Sciatic nerve (tissue), 2 donors: ENCODE results near the gene KIR3DL2. TPM values are rescaled to one million over a fixed set of nuclear protein-coding genes. Genes with fewer than 3 reads are reported as not detected.
"Not testable (repeated sequence)": the region's sequence is repeated elsewhere in the genome, so short reads cannot be mapped to it uniquely, and the experiment has no call there.

ENCODE experiments used
- ATAC-seq: fragments of 200-7000 bp; cut with Tn5 transposase; one replicate; pipeline ENCODE4 v1.9.1; 2020; ENCODE audit warnings: mild to moderate bottlenecking, moderate library complexity
- DNase-seq: peaks from one replicate; pipeline ENCODE4 v3.0.0-alpha.2; 2020; ENCODE audit warnings: low spot score
- intact Hi-C: fragments of 100-400 bp; cut with DNase I; formaldehyde crosslinking; loops from one replicate; pipeline ENCODE4 v1.14.2; 2022
- total RNA-seq: library from RNA; stranded (reverse); fragmentation: NEBNext Ultra II Directional; extraction: Animal tissue kit (Norgen Biotek cat#: 25700); gene quantifications from one replicate; pipeline ENCODE4 v1.2.1, GENCODE V29; 2021
- donor health status: DM: no; HTN: no; CAD: no.
- donor health status: DM: no; HTN: no; CAD: no.

The KIR3DL2 gene
- not detected for total RNA-seq

- DNase-seq, intact Hi-C loops, ATAC-seq: not testable (repeated sequence)
Observed at GRCh38 chr19:54850061-54850640, at the start of gene KIR3DL2. Gene KIR3DL2 (plus strand): TSS chr19:54850443. CDS start chr19:54850476, 33 bp downstream.

GRCh38 chr19:54803410-54803809 is 46.8 kb upstream of the KIR3DL2 start, which contains the start of gene KIR2DL4:
Gene KIR2DL4 (plus strand): TSS chr19:54803610. CDS start chr19:54803652, 42 bp downstream.
- no peak for DNase-seq
- ATAC-seq: no peak
- intact Hi-C loops: no loop called here

GRCh38 chr19:54804101-54804500 is 46.1 kb upstream of the KIR3DL2 start:
- DNase-seq (no peak), ATAC-seq (no peak)
- intact Hi-C loops: no loop called here

- no peak for ATAC-seq
- intact Hi-C loops: no loop called here
- no peak for DNase-seq
Observed at GRCh38 chr19:54804571-54804970, 45.7 kb upstream of the KIR3DL2 start.

- intact Hi-C loops: no loop called here
Observed at GRCh38 chr19:54805665-54806515, 44.4 kb upstream of the KIR3DL2 start.

GRCh38 chr19:54806516-54806838 is 43.8 kb upstream of the KIR3DL2 start:
- no peak for DNase-seq
- intact Hi-C loops: no loop called here

More at GRCh38 chr19:54805665-54806515, 44.4 kb upstream of the KIR3DL2 start:
- ATAC-seq (no peak), DNase-seq (no peak)

GRCh38 chr19:54814571-54814970 is 35.7 kb upstream of the KIR3DL2 start:
- DNase-seq, intact Hi-C loops, ATAC-seq: not testable (repeated sequence)

More at GRCh38 chr19:54806516-54806838, 43.8 kb upstream of the KIR3DL2 start:
- no peak for ATAC-seq

GRCh38 chr19:54816251-54816650 is 34.0 kb upstream of the KIR3DL2 start, which contains the start of gene KIR3DL1:
Gene KIR3DL1 (plus strand): TSS chr19:54816468.
- DNase-seq, ATAC-seq, intact Hi-C loops: not testable (repeated sequence)

- DNase-seq (no peak), ATAC-seq (no peak)
- intact Hi-C loops: no loop called here
Observed at GRCh38 chr19:54817670-54818536, 32.3 kb upstream of the KIR3DL2 start.

GRCh38 chr19:54824416-54824815 is 25.8 kb upstream of the KIR3DL2 start:
- intact Hi-C loops, ATAC-seq, DNase-seq: not testable (repeated sequence)

- intact Hi-C loops: not testable (repeated sequence)
Observed at GRCh38 chr19:54825326-54825725, 24.9 kb upstream of the KIR3DL2 start.

GRCh38 chr19:54828064-54828463 is 22.2 kb upstream of the KIR3DL2 start:
- not testable (repeated sequence) for ATAC-seq, DNase-seq

More at GRCh38 chr19:54825326-54825725, 24.9 kb upstream of the KIR3DL2 start:
- not testable (repeated sequence) for ATAC-seq, DNase-seq

GRCh38 chr19:54832496-54832895 is 17.7 kb upstream of the KIR3DL2 start, which contains the start of gene KIR2DS4:
Gene KIR2DS4 (plus strand): TSS chr19:54832676.
- ATAC-seq, DNase-seq, intact Hi-C loops: not testable (repeated sequence)

More at GRCh38 chr19:54828064-54828463, 22.2 kb upstream of the KIR3DL2 start:
- intact Hi-C loops: not testable (repeated sequence)

GRCh38 chr19:54835126-54835525 is 15.1 kb upstream of the KIR3DL2 start:
- DNase-seq, intact Hi-C loops, ATAC-seq: not testable (repeated sequence)

GRCh38 chr19:54837522-54837921 is 12.7 kb upstream of the KIR3DL2 start:
- intact Hi-C loops, ATAC-seq, DNase-seq: not testable (repeated sequence)

- ATAC-seq, intact Hi-C loops: not testable (repeated sequence)
Observed at GRCh38 chr19:54843171-54843570, 7.1 kb upstream of the KIR3DL2 start.

GRCh38 chr19:54850930-54851329 is 687 bp downstream of the KIR3DL2 start:
- intact Hi-C loops: no loop called here
- ATAC-seq (no peak), DNase-seq (no peak)

More at GRCh38 chr19:54843171-54843570, 7.1 kb upstream of the KIR3DL2 start:
- not testable (repeated sequence) for DNase-seq

- intact Hi-C loops: no loop called here
- ATAC-seq: no peak
- no peak for DNase-seq
Observed at GRCh38 chr19:54851353-54851752, 1.1 kb downstream of the KIR3DL2 start.

GRCh38 chr19:54855241-54855640 is 5.0 kb downstream of the KIR3DL2 start:
- DNase-seq, intact Hi-C loops, ATAC-seq: not testable (repeated sequence)
